HEK293 (cell line): ENCODE measurements around the gene SMIM31.

ENCODE experiments used
- CTCF ChIP-seq: fragments of 450-650 bp; formaldehyde crosslinking; IDR thresholded peaks from 2 replicates; pipeline ENCODE4 v1.5.1; 2016; ENCODE audit warnings: missing biosample characterization, missing genetic modification characterization
- TCF7L2 ChIP-seq: IDR thresholded peaks from 2 replicates; pipeline ENCODE4 v1.6.1; 2011; ENCODE audit warnings: low read depth, mild to moderate bottlenecking, inconsistent platforms, low read length, moderate library complexity, borderline replicate concordance
- YY1 ChIP-seq: fragments of 450-650 bp; formaldehyde crosslinking; IDR thresholded peaks from 2 replicates; pipeline ENCODE4 v1.5.1; 2018; ENCODE audit warnings: missing biosample characterization, missing genetic modification characterization
- ZBTB1 ChIP-seq: fragments of 450-650 bp; formaldehyde crosslinking; IDR thresholded peaks from 2 replicates; pipeline ENCODE4 v1.5.1; 2016; ENCODE audit warnings: missing biosample characterization, missing genetic modification characterization
- ZBTB44 ChIP-seq: fragments of 450-650 bp; IDR thresholded peaks from 2 replicates; pipeline ENCODE4 v1.5.1; 2018; ENCODE audit warnings: missing biosample characterization, mild to moderate bottlenecking, missing genetic modification characterization
- ZNF121 ChIP-seq: fragments of 450-650 bp; formaldehyde crosslinking; IDR thresholded peaks from 2 replicates; pipeline ENCODE4 v1.5.1; 2016; ENCODE audit warnings: missing biosample characterization, missing genetic modification characterization
- ZNF138 ChIP-seq: fragments of 450-650 bp; formaldehyde crosslinking; IDR thresholded peaks from 2 replicates; pipeline ENCODE4 v1.5.1; 2016; ENCODE audit warnings: missing biosample characterization, missing genetic modification characterization, borderline replicate concordance
- ZNF239 ChIP-seq: fragments of 450-650 bp; formaldehyde crosslinking; IDR thresholded peaks from 2 replicates; pipeline ENCODE4 v1.5.1; 2016; ENCODE audit warnings: missing biosample characterization, missing genetic modification characterization
- ZNF274 ChIP-seq, 2 experiments: fragments of 200-500 bp in 1 of 2; fragments of 450-650 bp in 1 of 2; sonication (Bioruptor generic) in 1 of 2; formaldehyde crosslinking in 1 of 2; IDR thresholded peaks; 2 replicates each; pipeline versions ENCODE4 v1.5.1 to v1.6.1; 2014 to 2016; ENCODE audit warnings: borderline replicate concordance in 1 of 2, inconsistent platforms in 1 of 2, low read length in 1 of 2, missing biosample characterization in 1 of 2, missing genetic modification characterization in 1 of 2
- ZNF433 ChIP-seq: fragments of 450-650 bp; formaldehyde crosslinking; IDR thresholded peaks from 2 replicates; pipeline ENCODE4 v1.5.1; 2016; ENCODE audit warnings: missing biosample characterization, missing genetic modification characterization, low read depth
- ZNF558 ChIP-seq: fragments of 450-650 bp; formaldehyde crosslinking; IDR thresholded peaks from 2 replicates; pipeline ENCODE4 v1.5.1; 2016; ENCODE audit warnings: missing biosample characterization, missing genetic modification characterization
- ZNF639 ChIP-seq: fragments of 450-650 bp; formaldehyde crosslinking; IDR thresholded peaks from 2 replicates; pipeline ENCODE4 v1.5.1; 2016; ENCODE audit warnings: missing biosample characterization, missing genetic modification characterization
- ZNF660 ChIP-seq: fragments of 450-650 bp; IDR thresholded peaks from 2 replicates; pipeline ENCODE4 v1.5.1; 2018; ENCODE audit warnings: missing biosample characterization, mild to moderate bottlenecking, missing genetic modification characterization

GRCh38 chr4:164725066-164725465, 28.9 kb upstream of the SMIM31 start:
- TF ChIP-seq ZNF274 (IDR thresholded peaks at IDR 0.05; ENCODE audit: low read length) (no peak), ZNF274 (tag by site-specific recombination; IDR thresholded peaks at IDR 0.05; ENCODE audit: borderline replicate concordance) (no peak), TCF7L2 (no peak), YY1 (no peak), ZNF660 (tag by site-specific recombination) (no peak), CTCF (no peak), ZBTB44 (tag by site-specific recombination) (no peak), ZNF639 (tag by site-specific recombination) (no peak), ZNF121 (tag by site-specific recombination) (no peak), ZNF433 (tag by site-specific recombination) (no peak), ZNF558 (tag by site-specific recombination) (no peak), ZNF138 (no peak), ZBTB1 (tag by site-specific recombination) (no peak), ZNF239 (tag by site-specific recombination) (no peak)
